Activated naive CD4-positive, alpha-beta T cell treated with anti-CD3 and anti-CD28 coated beads for 36 hours (primary cell): Measurements from ENCODE around the gene TMEM132D. TPM values are rescaled to one million over a fixed set of nuclear protein-coding genes. Genes with fewer than 3 reads are reported as not detected.

Experiments used
- CTCF ChIA-PET: fragments of 350-600 bp; sonication (Branson Sonifier 250); formaldehyde crosslinking; loops from one replicate; lab custom pipeline; 2021; ENCODE audit warnings: antibody characterized with exemption; lab: Charles Lee
- DNase-seq: peaks from one replicate; pipeline ENCODE4 v3.0.0-alpha.2; 2020
- H3K27ac Mint-ChIP-seq: one replicate; pipeline ENCODE4 v1.8.0; 2021; ENCODE audit warnings: mild to moderate bottlenecking, mixed read lengths
- H3K27me3 Mint-ChIP-seq: one replicate; pipeline ENCODE4 v1.8.0; 2021; ENCODE audit warnings: low read depth, mixed read lengths
- H3K36me3 Mint-ChIP-seq: one replicate; pipeline ENCODE4 v1.8.0; 2021; ENCODE audit warnings: low read depth, mixed read lengths
- H3K4me1 Mint-ChIP-seq: one replicate; pipeline ENCODE4 v1.8.0; 2021; ENCODE audit warnings: low read depth, mixed read lengths
- H3K4me3 Mint-ChIP-seq: one replicate; pipeline ENCODE4 v1.8.0; 2021; ENCODE audit warnings: mild to moderate bottlenecking, moderate library complexity, mixed read lengths
- H3K9me3 Mint-ChIP-seq: one replicate; pipeline ENCODE4 v1.8.0; 2021; ENCODE audit warnings: mixed read lengths
- intact Hi-C: fragments of 100-400 bp; cut with micrococcal nuclease; formaldehyde crosslinking; loops from one replicate; pipeline ENCODE4 v1.15.1; 2023
- total RNA-seq, 2 experiments: library from RNA; stranded (reverse); gene quantifications; one replicate each; pipeline ENCODE4 v1.2.3, GENCODE V29; 2021

The TMEM132D gene
- total RNA-seq, 2 experiments from 2014 or later, result not detected

GRCh38 chr12:129660946-129661345 is 242.9 kb downstream of the TMEM132D start:
- Mint-ChIP-seq H3K27ac (no peak overlapping the region), H3K36me3 (no peaks in the 10 kb centered on the region), H3K4me3 (no peak overlapping the region), H3K4me1 (no peaks in the 10 kb centered on the region), H3K9me3 (no peaks in the 10 kb centered on the region), H3K27me3 (no peaks in the 10 kb centered on the region)
- intact Hi-C loops, result no loop called here
- DNase-seq, result no peak
- CTCF ChIA-PET, result interaction anchor here (0.6 kb wide), 1 partner anchor 333 kb away, joined by 3 read pairs; no protein-coding TSS in a partner anchor

DNA sequence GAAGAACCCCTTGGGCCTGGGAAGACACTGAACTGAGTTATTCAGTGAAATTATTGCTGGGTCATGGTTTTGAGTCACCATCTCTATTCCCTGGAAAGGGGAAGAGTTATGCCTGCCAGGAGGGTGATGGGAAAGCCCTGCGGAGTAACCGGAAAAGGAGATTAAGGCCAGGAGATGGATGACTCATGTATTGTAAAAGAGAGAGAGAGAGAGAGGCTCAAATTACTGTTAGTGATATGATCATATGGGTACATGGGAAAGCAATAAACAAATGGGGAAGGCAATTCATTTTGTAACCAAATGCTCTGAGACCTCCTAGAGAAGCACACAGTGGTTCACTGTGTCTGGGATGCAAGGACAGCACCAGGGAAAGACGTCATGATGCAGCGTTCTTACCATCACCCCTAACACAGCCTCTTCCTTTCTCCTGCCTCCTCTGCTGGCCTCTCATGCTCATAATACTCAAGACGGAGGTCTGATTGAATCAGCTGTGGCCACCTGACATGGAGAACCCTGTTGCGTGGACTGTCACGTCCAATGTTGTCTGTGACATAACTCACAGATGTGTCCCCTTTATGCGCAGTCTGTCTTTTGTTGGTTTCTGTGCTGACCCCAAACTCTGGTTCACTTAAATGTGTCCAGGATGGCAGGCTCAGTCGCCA is 243.7 kb downstream of the TMEM132D start:
- no peaks in the 10 kb centered on the region for H3K36me3 Mint-ChIP-seq
- no peak overlapping the region for H3K27ac Mint-ChIP-seq
- DNase-seq, result no peak
- H3K27me3 Mint-ChIP-seq, result no peaks in the 10 kb centered on the region
- H3K9me3 Mint-ChIP-seq, result no peaks in the 10 kb centered on the region
- no peaks in the 10 kb centered on the region for H3K4me1 Mint-ChIP-seq
- intact Hi-C loops, result no loop called here
- no peak overlapping the region for H3K4me3 Mint-ChIP-seq
- CTCF ChIA-PET, result no interaction called here

GRCh38 chr12:129657179-129657578 is 246.6 kb downstream of the TMEM132D start:
- no peaks in the 10 kb centered on the region for H3K36me3 Mint-ChIP-seq
- no peak for DNase-seq
- no peaks in the 10 kb centered on the region for H3K4me1 Mint-ChIP-seq
- H3K4me3 Mint-ChIP-seq, result no peak overlapping the region
- intact Hi-C loops, result no loop called here
- no peaks in the 10 kb centered on the region for H3K9me3 Mint-ChIP-seq
- H3K27me3 Mint-ChIP-seq, result no peaks in the 10 kb centered on the region
- CTCF ChIA-PET, result no interaction called here
- H3K27ac Mint-ChIP-seq, result no peak overlapping the region

DNA sequence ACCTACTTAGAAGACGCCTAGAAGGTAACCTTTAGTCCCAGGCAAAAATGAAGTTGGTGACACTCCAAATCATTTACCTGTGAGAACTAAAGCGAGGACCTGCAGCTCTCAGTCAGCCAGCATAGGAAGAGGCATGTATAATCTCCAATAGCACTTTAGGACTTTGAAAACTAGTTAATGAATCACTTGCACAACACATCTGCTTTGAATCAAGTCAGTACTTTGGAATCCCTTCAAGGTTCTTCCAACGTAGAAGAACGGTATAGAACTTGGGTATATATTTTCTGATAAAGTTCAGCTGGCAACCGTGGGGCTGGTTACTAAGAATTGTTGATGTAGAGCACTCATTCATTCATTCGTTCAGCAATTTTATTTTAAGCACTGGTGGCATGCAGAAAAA is 251.9 kb downstream of the TMEM132D start:
- Mint-ChIP-seq H3K4me1 (no peaks in the 10 kb centered on the region), H3K36me3 (no peaks in the 10 kb centered on the region)
- no peak for DNase-seq

DNA sequence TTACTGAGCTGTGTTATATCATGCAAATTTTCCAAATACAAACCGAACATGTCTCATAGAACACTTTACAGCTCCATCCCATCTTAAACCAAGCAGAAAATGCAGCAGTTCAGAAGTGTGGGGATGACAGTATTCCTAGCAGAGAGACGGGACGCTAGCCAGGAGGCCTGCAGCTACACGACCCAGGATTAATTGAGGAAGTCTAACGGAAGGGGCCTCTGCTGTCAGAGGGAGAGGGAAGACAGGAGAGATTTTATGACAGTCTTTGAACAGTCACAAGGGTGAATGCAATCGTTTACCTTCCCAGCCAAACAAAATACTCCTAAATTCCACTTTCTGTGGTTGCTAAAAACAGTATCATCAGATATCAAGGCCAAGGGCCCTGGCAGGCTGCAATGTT is 261.9 kb downstream of the TMEM132D start:
- no peak overlapping the region for H3K4me3 Mint-ChIP-seq
- CTCF ChIA-PET, result no interaction called here
- H3K36me3 Mint-ChIP-seq, result no peaks in the 10 kb centered on the region
- peaks cover 5% of the 10 kb centered on the region for H3K9me3 Mint-ChIP-seq
- no peaks in the 10 kb centered on the region for H3K27me3 Mint-ChIP-seq
- no peak for DNase-seq
- H3K4me1 Mint-ChIP-seq, result no peaks in the 10 kb centered on the region
- no peak overlapping the region for H3K27ac Mint-ChIP-seq
- intact Hi-C loops, result no loop called here

More for the DNA sequence above, 251.9 kb downstream of the TMEM132D start:
- intact Hi-C loops, result no loop called here
- no peaks in the 10 kb centered on the region for H3K27me3 Mint-ChIP-seq
- no peaks in the 10 kb centered on the region for H3K9me3 Mint-ChIP-seq
- no peak overlapping the region for H3K4me3 Mint-ChIP-seq
- CTCF ChIA-PET, result no interaction called here
- no peak overlapping the region for H3K27ac Mint-ChIP-seq

GRCh38 chr12:129635021-129635685 is 268.7 kb downstream of the TMEM132D start:
- Mint-ChIP-seq H3K9me3 (peaks cover 1% of the 10 kb centered on the region), H3K4me1 (no peaks in the 10 kb centered on the region), H3K27me3 (no peaks in the 10 kb centered on the region), H3K4me3 (no peak overlapping the region), H3K36me3 (no peaks in the 10 kb centered on the region), H3K27ac (no peak overlapping the region)
- DNase-seq, result no peak
- CTCF ChIA-PET, result no interaction called here
- intact Hi-C loops, result no loop called here

DNA sequence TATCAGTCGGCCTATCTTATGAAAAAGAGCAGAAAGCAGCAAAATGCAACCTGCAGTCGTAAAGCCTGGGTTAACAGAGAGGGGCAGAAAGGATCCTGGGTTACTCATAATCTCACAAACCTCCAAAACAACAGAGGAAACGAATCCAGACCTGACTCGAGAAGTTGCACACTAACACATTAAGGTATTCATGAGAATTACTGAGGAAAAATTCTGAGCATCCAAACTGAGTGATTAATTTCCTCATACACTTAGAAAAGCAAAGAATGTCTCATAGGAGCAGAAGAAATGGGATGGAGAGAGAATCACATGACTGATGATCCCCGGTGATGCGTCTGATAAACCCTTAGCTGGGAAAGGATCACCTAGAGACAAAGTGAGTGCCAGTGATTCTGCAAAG is 272.5 kb downstream of the TMEM132D start:
- Mint-ChIP-seq H3K9me3 (peaks cover 1% of the 10 kb centered on the region), H3K36me3 (no peaks in the 10 kb centered on the region), H3K4me1 (no peaks in the 10 kb centered on the region), H3K27ac (no peak overlapping the region), H3K4me3 (no peak overlapping the region), H3K27me3 (no peaks in the 10 kb centered on the region)
- DNase-seq, result no peak
- intact Hi-C loops, result no loop called here
- CTCF ChIA-PET, result no interaction called here

GRCh38 chr12:129629901-129630300 is 273.9 kb downstream of the TMEM132D start:
- CTCF ChIA-PET, result no interaction called here
- Mint-ChIP-seq H3K36me3 (no peaks in the 10 kb centered on the region), H3K4me3 (no peak overlapping the region), H3K27ac (no peak overlapping the region), H3K9me3 (peaks cover 1% of the 10 kb centered on the region), H3K27me3 (no peaks in the 10 kb centered on the region), H3K4me1 (no peaks in the 10 kb centered on the region)
- intact Hi-C loops, result no loop called here
- no peak for DNase-seq

DNA sequence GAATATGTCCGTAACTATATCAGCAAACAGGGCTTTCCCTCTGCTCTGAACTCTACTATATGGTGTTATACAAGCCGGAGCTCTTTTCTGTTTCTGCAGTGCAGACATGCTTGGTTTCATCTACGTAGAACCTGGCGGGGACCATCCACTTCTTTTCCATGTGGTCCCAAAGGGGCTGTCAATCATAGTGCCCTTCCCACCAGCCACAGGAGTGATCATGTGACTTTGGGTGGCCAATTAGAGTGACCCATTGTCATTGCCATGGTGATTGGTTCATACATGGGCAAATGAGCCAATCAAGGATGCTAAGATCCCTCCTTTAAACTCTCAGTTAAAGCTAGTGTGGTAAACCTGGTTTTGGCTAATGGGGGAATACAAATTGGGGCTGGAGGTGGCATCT is 281.3 kb downstream of the TMEM132D start:
- Mint-ChIP-seq H3K27me3 (no peaks in the 10 kb centered on the region), H3K27ac (no peak overlapping the region), H3K36me3 (no peaks in the 10 kb centered on the region), H3K9me3 (peaks cover 5% of the 10 kb centered on the region), H3K4me3 (no peak overlapping the region), H3K4me1 (no peaks in the 10 kb centered on the region)
- CTCF ChIA-PET, result no interaction called here
- intact Hi-C loops, result no loop called here
- DNase-seq, result no peak

DNA sequence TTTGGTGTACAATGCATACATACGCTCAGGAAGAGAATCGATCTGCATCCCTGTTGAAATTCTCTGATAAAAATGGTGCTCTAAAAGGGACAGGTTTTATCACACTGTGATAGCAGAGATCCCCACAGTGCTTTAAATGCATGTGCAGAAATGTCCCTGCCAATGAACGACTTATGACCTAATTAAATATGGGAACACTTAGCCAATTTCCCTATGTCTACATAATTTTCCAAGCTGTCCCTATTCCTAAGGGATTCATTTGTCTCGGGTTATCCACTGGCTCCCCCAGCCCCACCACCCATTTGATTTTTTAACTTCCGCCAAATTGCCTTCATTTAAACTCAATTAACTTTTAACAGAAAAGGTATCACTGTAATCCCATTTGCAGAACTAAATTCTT is 284.6 kb downstream of the TMEM132D start:
- peaks cover 8% of the 10 kb centered on the region for H3K9me3 Mint-ChIP-seq
- H3K36me3 Mint-ChIP-seq, result no peaks in the 10 kb centered on the region
- H3K4me1 Mint-ChIP-seq, result no peaks in the 10 kb centered on the region
- H3K27ac Mint-ChIP-seq, result no peak overlapping the region
- CTCF ChIA-PET, result no interaction called here
- no peak for DNase-seq
- intact Hi-C loops, result no loop called here
- no peaks in the 10 kb centered on the region for H3K27me3 Mint-ChIP-seq
- H3K4me3 Mint-ChIP-seq, result no peak overlapping the region

GRCh38 chr12:129617849-129618248 is 286.0 kb downstream of the TMEM132D start:
- intact Hi-C loops, result no loop called here
- Mint-ChIP-seq H3K9me3 (peaks cover 10% of the 10 kb centered on the region), H3K4me3 (no peak overlapping the region), H3K27ac (no peak overlapping the region), H3K4me1 (no peaks in the 10 kb centered on the region), H3K27me3 (no peaks in the 10 kb centered on the region), H3K36me3 (no peaks in the 10 kb centered on the region)
- DNase-seq, result no peak
- CTCF ChIA-PET, result no interaction called here

- Mint-ChIP-seq H3K4me3 (no peak overlapping the region), H3K27ac (no peak overlapping the region), H3K9me3 (peaks cover 8% of the 10 kb centered on the region), H3K4me1 (no peaks in the 10 kb centered on the region), H3K36me3 (no peaks in the 10 kb centered on the region), H3K27me3 (no peaks in the 10 kb centered on the region)
- intact Hi-C loops, result no loop called here
- CTCF ChIA-PET, result no interaction called here
- no peak for DNase-seq
These were observed 288.8 kb downstream of the TMEM132D start for GRCh38 chr12:129615001-129615400.

DNA sequence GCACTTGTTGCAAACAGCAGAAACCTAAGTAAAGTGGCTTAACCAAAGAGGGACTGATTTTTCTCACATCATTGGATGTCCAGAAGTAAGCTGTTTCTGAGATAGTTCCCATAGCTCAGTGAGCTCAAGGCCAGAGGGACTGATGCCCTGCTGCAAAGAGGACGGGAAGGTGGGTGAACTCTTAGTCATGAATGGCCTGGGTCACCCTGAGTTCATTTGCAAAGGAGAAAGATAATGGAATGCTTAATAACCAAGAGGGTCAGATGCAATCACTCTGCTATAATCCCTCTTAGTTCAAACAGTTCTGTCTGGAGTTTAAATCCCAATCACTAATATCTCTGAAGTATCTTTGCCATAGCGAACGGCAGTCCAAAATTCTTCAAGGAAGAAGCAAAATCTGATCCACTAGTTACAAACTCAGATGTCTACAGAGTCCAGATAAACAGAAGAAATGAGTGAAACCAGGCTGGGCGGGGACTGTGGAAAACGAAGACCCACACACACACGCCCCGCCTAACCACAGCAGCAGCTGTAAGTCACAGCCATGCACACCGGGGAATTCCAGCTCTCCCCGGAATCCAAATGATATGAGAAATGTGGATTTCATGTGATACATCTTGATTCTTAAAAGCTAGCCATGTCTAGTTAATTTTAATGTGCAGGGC is 289.5 kb downstream of the TMEM132D start:
- no peak overlapping the region for H3K4me3 Mint-ChIP-seq

More for the DNA sequence above, 289.5 kb downstream of the TMEM132D start:
- Mint-ChIP-seq H3K4me1 (no peaks in the 10 kb centered on the region), H3K27me3 (no peaks in the 10 kb centered on the region), H3K9me3 (peaks cover 8% of the 10 kb centered on the region), H3K36me3 (no peaks in the 10 kb centered on the region), H3K27ac (no peak overlapping the region)
- DNase-seq, result no peak
- intact Hi-C loops, result no loop called here
- CTCF ChIA-PET, result no interaction called here
